Endothelial cell of umbilical vein (primary cell): Measurements from ENCODE around the gene CHD6.

Experiments used
- CTCF ChIP-seq, 2 donors: IDR thresholded peaks; 1 replicate in 1 of 2; 2 replicates in 1 of 2; pipeline ENCODE4 v1.5.1; 2011; ENCODE audit warnings: low read length in 2 of 2, mild to moderate bottlenecking in 2 of 2, moderate library complexity in 2 of 2, control low read depth in 1 of 2, inconsistent platforms in 1 of 2, low read depth in 1 of 2; ENCODE audit not compliant: insufficient read depth in 1 of 2; ENCODE audit errors: extremely low read depth in 1 of 2
- EZH2 ChIP-seq: IDR thresholded peaks from 2 replicates; pipeline ENCODE4 v1.6.1; 2012; ENCODE audit warnings: borderline replicate concordance, low read depth, mild to moderate bottlenecking, moderate library complexity, low read length, inconsistent platforms; ENCODE audit not compliant: severe bottlenecking
- FOS ChIP-seq: IDR thresholded peaks from 2 replicates; pipeline ENCODE4 v1.6.1; 2011; ENCODE audit warnings: mild to moderate bottlenecking, low read length, moderate library complexity, borderline replicate concordance; ENCODE audit not compliant: insufficient read depth
- GATA2 ChIP-seq: IDR thresholded peaks from 2 replicates; pipeline ENCODE4 v1.7.0; 2011; ENCODE audit warnings: low read depth, mild to moderate bottlenecking, moderate library complexity, mixed read lengths, low read length; ENCODE audit not compliant: insufficient read length, insufficient read depth
- MAX ChIP-seq: IDR thresholded peaks from 2 replicates; pipeline ENCODE4 v1.6.1; 2011; ENCODE audit not compliant: insufficient read depth, insufficient read length
- POLR2A ChIP-seq: IDR thresholded peaks from 2 replicates; pipeline ENCODE4 v1.6.1; 2012; ENCODE audit warnings: low read depth, mild to moderate bottlenecking, control low read depth, low read length
- POLR2AphosphoS5 ChIP-seq: IDR thresholded peaks from 2 replicates; pipeline ENCODE4 v1.6.1; 2012; ENCODE audit warnings: low read depth, mild to moderate bottlenecking, control low read depth, low read length, moderate library complexity; ENCODE audit not compliant: insufficient read depth

GRCh38 chr20:41408156-41408794 is 209.9 kb downstream of the CHD6 start:
- no peak for TF ChIP-seq EZH2
- TF ChIP-seq CTCF (IDR thresholded peaks at IDR 0.05; ENCODE audit: extremely low read depth in 1 of 2, insufficient read depth in 1 of 2, low read depth in 1 of 2, low read length in 2 of 2), result no peak
- no peak for TF ChIP-seq POLR2AphosphoS5
- TF ChIP-seq MAX, result no peak
- TF ChIP-seq FOS, result no peak
- TF ChIP-seq POLR2A, result no peak
- no peak for TF ChIP-seq GATA2
